Aorta (tissue), 5 donors: ENCODE data around the gene MED31. TPM values are rescaled to one million over a fixed set of nuclear protein-coding genes. Genes with fewer than 3 reads are reported as not detected.

Source experiments
- ATAC-seq: fragments of 200-7000 bp; cut with Tn5 transposase; one replicate; pipeline ENCODE4 v1.9.1; 2022; ENCODE audit warnings: moderate library complexity; ENCODE audit not compliant: low FRiP score
- DNase-seq, 2 donors: peaks; one replicate each; pipeline ENCODE4 v3.0.0-alpha.2; 2020
- H3K27ac ChIP-seq, 2 donors: one replicate each; pipeline ENCODE4 v1.5.1; 2013; ENCODE audit warnings: low read length in 2 of 2, mild to moderate bottlenecking in 2 of 2, moderate library complexity in 2 of 2, control low read depth in 1 of 2, inconsistent platforms in 1 of 2, low read depth in 1 of 2
- H3K27me3 ChIP-seq, 2 donors: one replicate each; pipeline ENCODE4 v1.6.1; 2013; ENCODE audit warnings: control low read depth in 1 of 2, low read length in 1 of 2, mild to moderate bottlenecking in 1 of 2, moderate library complexity in 1 of 2; ENCODE audit not compliant: insufficient read depth in 2 of 2, control insufficient read depth in 1 of 2
- H3K36me3 ChIP-seq, 2 donors: one replicate each; pipeline ENCODE4 v1.6.1; 2013; ENCODE audit warnings: control low read depth in 1 of 2, low read length in 1 of 2, mild to moderate bottlenecking in 1 of 2; ENCODE audit not compliant: insufficient read depth in 2 of 2, control insufficient read depth in 1 of 2
- H3K4me1 ChIP-seq, 2 donors: one replicate each; pipeline ENCODE4 v1.6.1; 2013; ENCODE audit warnings: low read length in 2 of 2, control low read depth in 1 of 2, mild to moderate bottlenecking in 1 of 2, moderate library complexity in 1 of 2; ENCODE audit not compliant: insufficient read depth in 2 of 2, control insufficient read depth in 1 of 2
- H3K4me3 ChIP-seq, 2 donors: one replicate each; pipeline ENCODE4 v1.5.1; 2013; ENCODE audit warnings: low read length in 2 of 2, control low read depth in 1 of 2, mild to moderate bottlenecking in 1 of 2
- H3K9me3 ChIP-seq: one replicate; pipeline ENCODE4 v1.6.1; 2013; ENCODE audit warnings: mild to moderate bottlenecking, low read length; ENCODE audit not compliant: control insufficient read depth
- WGBS, 2 donors: extraction: QIAGEN DNeasy Blood & Tissue Kit; methylation state at CpG; one replicate each; pipeline ENCODE4 v1.1.7; 2013; 5-methylcytosine and 5-hydroxymethylcytosine counted together
- intact Hi-C, 2 donors: fragments of 100-400 bp; cut with DNase I; formaldehyde crosslinking; loops; one replicate each; pipeline versions ENCODE4 v1.14.2 to v1.15.0; 2022
- polyA plus RNA-seq, 2 donors: library from polyadenylated mRNA; stranded (reverse); fragments of 200-250 nt; gene quantifications; one replicate each; pipeline ENCODE4 v1.2.3, GENCODE V29; 2013
- total RNA-seq, 2 donors: library from RNA; stranded (reverse); fragmentation: NEBNext Ultra II Directional; extraction: Animal tissue kit (Norgen Biotek cat#: 25700); gene quantifications; one replicate each; pipeline ENCODE4 v1.2.1, GENCODE V29; 2021
- donor health status: healthy with polysubstance abuse.
- donor health status: Bipolar disorder and iron deficiency.
- donor health status: DM: no; HTN: no; CAD: no.
- donor health status: DM: no; HTN: no; CAD: no.
- donor health status: DM: yes; HTN: yes; CAD: no.

The MED31 gene
- total and polyA plus RNA-seq, 4 donors: 8.4 to 15.2 (median 12.0) TPM

DNA sequence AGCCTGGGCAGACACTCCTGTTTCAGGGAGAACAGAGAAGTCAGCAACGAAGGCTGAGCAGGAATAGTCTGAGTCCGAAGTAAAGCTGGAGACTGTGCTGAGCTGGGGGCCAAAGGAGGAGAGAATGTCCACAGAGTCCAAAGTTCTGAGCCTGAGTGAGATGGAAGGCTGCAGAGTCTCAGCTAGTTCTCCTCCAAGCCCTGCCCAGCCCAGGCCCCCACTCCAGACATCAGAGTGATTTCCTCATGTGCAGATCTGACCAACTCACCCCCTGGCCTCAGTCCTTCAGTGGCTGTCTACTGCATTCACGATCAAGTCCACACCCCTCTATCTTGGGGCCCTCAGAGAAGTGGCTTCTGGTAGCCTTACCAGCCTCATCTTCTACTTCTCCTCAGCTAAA, 40.1 kb upstream of the MED31 start:
- ATAC-seq: no peak
- H3K4me3 ChIP-seq: no peak overlapping the region
- H3K9me3 ChIP-seq: no peaks in the 10 kb centered on the region
- intact Hi-C loops: no loop called here
- no peaks in the 10 kb centered on the region for H3K27me3 ChIP-seq
- no peaks in the 10 kb centered on the region for H3K4me1 ChIP-seq
- DNase-seq: no peak
- 76 to 77% methylated on average over 3 of the region's 3 CpGs for WGBS, 2 donors
- no peak overlapping the region for H3K27ac ChIP-seq
- no peaks in the 10 kb centered on the region for H3K36me3 ChIP-seq

DNA sequence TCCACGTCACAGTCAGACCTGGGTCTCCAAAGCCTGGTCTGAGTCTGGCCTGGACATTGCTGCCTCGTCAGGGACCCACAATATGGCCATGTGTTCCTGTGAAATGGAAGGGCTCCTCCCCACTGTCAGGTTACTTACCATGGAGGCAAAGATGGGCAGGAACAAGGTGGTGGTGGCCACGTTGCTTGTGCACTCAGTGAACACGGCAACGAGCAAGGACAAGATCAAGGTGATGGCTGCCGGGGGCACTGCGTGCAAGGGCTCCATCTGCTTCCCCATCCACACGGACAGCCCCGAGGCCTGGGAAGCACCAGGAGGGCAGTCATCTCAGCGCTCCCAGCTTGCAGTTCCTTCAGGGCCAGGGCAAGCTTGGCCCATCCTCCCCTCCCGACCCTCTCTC, 39.2 kb upstream of the MED31 start:
- H3K4me3 ChIP-seq: no peak overlapping the region
- ATAC-seq (no peak), DNase-seq (no peak)
- H3K27ac ChIP-seq: no peak overlapping the region
- WGBS, 2 donors: 80 to 82% methylated on average over 11 of the region's 11 CpGs
- intact Hi-C loops: no loop called here
- H3K9me3 ChIP-seq: no peaks in the 10 kb centered on the region
- no peaks in the 10 kb centered on the region for H3K36me3 ChIP-seq
- H3K27me3 ChIP-seq: no peaks in the 10 kb centered on the region
- no peaks in the 10 kb centered on the region for H3K4me1 ChIP-seq

DNA sequence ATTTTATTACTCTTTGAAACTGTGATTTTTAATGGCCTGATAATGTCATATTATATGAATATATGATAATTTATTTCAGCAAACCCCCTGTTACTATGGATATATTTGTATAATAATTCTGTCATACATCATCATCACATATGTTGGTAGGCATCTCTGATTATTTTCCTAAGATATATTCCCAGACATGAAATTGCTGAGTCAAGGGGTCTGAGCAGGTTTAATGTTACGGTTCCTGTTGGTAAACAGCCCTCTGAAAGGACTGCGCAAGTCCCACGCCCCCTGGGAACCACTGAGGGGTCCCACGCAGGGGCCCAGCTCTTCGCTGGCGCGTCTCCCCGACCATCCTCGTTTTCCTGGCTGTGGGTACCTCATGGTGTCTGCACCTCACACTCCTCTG, 37.5 kb upstream of the MED31 start:
- no peaks in the 10 kb centered on the region for H3K9me3 ChIP-seq
- H3K4me1 ChIP-seq: no peaks in the 10 kb centered on the region
- no peak overlapping the region for H3K27ac ChIP-seq
- DNase-seq: no peak
- ATAC-seq: no peak
- H3K27me3 ChIP-seq: no peaks in the 10 kb centered on the region
- no peaks in the 10 kb centered on the region for H3K36me3 ChIP-seq
- H3K4me3 ChIP-seq: no peak overlapping the region
- intact Hi-C loops: no loop called here
- 82 to 84% methylated on average over 9 of the region's 9 CpGs for WGBS, 2 donors

DNA sequence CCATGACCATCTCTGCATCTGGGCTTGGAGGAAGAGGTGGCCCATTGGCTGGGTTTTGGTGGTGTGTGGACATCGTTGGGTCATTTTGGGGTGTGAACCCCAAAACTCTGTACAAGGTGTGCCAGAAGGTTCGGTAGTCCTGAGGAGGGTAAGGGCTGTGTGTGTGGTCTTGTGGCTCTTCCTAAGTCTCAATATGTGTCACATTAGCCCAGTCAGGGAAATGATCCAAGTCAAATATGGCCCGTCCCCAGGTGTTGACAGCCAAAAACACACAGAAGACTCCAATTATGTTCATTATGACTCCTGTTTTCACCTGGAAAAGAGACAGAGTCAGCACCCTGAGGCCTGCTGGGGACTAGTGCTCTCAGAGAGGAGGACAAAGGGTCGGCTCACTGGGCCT, 34.6 kb upstream of the MED31 start:
- WGBS, 2 donors: 72 to 80% methylated on average over 4 of the region's 4 CpGs
- Histone ChIP-seq H3K9me3 (no peaks in the 10 kb centered on the region), H3K27ac (no peak overlapping the region), H3K4me3 (no peak overlapping the region), H3K36me3 (no peaks in the 10 kb centered on the region), H3K27me3 (no peaks in the 10 kb centered on the region), H3K4me1 (no peaks in the 10 kb centered on the region)
- intact Hi-C loops: no loop called here
- ATAC-seq (no peak), DNase-seq (no peak)

DNA sequence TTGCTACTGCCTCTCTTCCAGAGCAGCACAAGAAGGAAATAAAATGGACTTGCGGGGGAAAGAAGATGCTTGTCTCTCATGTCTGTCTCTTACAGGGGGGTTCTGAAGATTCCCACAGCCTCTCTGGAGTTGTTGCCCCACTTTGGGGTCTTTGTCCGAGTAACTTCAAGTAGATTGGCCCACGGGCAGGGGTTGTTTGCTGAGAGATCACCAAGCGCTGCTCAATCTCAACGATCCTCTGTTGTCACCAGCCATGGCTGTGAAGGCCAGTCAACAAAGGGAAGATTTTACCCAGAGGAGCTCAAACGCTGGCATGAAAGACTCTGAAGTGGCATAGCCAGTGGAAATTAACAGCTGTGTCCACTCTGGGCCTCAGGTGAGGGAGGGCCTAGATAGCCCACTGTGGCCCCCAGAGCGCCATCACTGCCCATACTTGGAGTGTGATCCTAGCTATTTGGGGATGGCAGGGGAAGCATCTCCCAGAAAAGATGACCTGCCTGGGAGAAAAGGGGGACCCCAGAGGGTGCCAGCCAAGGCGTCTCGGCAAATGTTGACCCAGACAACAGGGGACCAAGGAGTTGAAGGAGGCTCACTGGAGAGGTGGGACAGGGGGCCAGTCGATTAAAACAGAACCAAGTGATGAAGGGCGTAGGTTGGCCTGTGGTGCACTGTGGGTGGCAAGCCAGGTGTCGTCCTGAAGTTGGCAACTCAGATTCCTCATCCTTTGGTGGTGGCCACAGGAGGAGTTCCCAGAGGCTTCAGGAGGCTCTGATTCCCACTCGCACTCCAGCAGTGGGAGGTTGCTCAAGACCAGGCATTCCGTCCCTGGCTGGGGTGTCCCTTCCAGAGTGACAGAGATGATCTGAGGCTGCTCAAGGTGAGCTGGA, 33.7 kb upstream of the MED31 start:
- intact Hi-C loops: no loop called here
- Histone ChIP-seq H3K9me3 (no peaks in the 10 kb centered on the region), H3K4me1 (no peaks in the 10 kb centered on the region), H3K27ac (no peak overlapping the region), H3K4me3 (no peak overlapping the region), H3K27me3 (no peaks in the 10 kb centered on the region), H3K36me3 (no peaks in the 10 kb centered on the region)
- no peak for DNase-seq
- WGBS, 2 donors: 83 to 84% methylated on average over 14 of the region's 14 CpGs
- no peak for ATAC-seq

DNA sequence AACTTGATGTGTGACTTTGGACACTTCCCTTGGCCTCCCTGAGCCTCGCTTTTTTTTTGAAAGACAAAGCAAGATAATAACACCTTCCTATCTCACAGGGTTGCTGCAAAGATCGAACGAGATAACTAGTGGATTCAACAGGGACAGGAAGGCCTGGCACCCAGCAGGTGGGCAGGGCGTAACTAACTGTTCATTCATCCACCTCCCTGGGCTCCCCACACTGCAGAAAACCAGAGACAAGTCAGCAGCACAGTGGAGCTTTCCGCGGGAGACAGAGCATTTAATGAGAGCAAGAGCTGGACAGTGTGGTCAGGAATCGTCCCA, 33.0 kb upstream of the MED31 start:
- no peak overlapping the region for H3K4me3 ChIP-seq
- WGBS, 2 donors: 64 to 70% methylated on average over 7 of the region's 7 CpGs
- no peaks in the 10 kb centered on the region for H3K36me3 ChIP-seq
- DNase-seq (no peak), ATAC-seq (no peak)
- H3K4me1 ChIP-seq: no peaks in the 10 kb centered on the region
- no peak overlapping the region for H3K27ac ChIP-seq
- no peaks in the 10 kb centered on the region for H3K27me3 ChIP-seq
- intact Hi-C loops: no loop called here
- H3K9me3 ChIP-seq: no peaks in the 10 kb centered on the region

DNA sequence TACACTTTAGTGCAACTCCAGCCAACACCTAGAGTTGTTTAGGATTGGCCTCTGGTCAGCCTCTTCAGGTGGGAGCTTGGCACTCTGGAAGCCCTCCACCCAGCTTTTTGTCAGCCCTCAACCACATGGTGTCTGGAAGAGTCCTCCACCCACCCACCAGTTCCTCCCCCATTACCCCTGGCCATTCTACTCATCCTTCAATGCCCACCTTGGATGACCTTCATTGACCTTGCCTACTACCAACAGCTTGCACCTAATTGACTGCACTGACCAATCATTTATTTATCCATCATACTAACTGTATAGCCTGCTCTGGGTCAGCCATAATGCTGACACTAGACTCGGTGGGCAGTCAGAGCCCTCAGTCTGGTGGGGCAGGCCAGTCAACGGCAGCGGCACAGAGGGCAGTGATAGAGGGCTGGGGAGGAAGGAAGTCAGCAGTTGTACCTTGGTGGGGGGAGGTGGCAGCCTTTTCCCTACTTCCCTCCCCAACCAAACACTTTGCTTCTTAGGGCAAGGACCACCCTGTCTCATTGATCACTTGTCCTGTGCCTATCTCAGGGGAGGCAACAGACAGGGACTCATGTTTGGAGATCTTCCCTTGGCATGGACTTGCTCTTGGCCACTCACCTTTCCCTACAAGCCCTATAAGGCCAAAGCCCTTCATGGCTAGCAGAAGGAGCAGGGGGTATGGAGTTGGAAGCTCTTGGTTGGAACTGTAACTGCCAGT, 32.5 kb upstream of the MED31 start:
- H3K36me3 ChIP-seq: no peaks in the 10 kb centered on the region
- intact Hi-C loops: no loop called here
- no peaks in the 10 kb centered on the region for H3K27me3 ChIP-seq
- no peak for DNase-seq
- no peaks in the 10 kb centered on the region for H3K4me1 ChIP-seq
- no peak for ATAC-seq
- no peak overlapping the region for H3K4me3 ChIP-seq
- H3K27ac ChIP-seq: no peak overlapping the region
- 88 to 91% methylated on average over 3 of the region's 3 CpGs for WGBS, 2 donors
- no peaks in the 10 kb centered on the region for H3K9me3 ChIP-seq

DNA sequence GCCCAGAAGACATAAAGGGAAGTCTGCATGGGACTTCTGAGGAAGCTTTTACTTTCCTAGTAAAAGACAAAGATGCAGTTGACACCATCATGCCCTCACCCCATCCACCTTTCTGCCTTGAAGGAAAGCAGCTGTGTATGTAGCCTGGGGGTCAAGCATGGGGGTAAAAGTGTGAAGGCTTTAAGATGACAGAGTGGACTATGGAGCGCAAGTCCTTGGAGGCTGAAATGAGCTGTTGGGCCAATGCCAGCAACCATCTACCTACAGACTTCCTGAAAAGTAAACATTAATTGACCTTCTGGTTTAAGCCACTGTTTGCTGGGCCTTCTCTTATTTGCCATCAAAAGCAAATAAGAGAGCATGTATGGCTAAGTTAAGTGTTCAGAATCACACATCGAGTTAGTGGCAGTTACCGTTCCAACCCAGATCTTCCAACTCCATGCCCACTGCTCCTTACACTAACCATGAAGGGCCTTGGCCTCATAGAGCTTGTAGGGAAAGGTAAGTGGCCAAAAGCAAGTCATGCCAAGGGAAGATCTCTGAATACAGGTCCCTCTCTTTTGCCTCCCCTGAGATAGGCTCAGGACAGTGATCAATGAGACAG, 31.8 kb upstream of the MED31 start:
- WGBS, 2 donors: 90 to 93% methylated on average over 3 of the region's 3 CpGs
- H3K4me1 ChIP-seq: no peaks in the 10 kb centered on the region
- no peaks in the 10 kb centered on the region for H3K36me3 ChIP-seq
- H3K27ac ChIP-seq: no peak overlapping the region
- no peaks in the 10 kb centered on the region for H3K9me3 ChIP-seq
- DNase-seq (no peak), ATAC-seq (no peak)
- intact Hi-C loops: no loop called here
- no peaks in the 10 kb centered on the region for H3K27me3 ChIP-seq
- no peak overlapping the region for H3K4me3 ChIP-seq

DNA sequence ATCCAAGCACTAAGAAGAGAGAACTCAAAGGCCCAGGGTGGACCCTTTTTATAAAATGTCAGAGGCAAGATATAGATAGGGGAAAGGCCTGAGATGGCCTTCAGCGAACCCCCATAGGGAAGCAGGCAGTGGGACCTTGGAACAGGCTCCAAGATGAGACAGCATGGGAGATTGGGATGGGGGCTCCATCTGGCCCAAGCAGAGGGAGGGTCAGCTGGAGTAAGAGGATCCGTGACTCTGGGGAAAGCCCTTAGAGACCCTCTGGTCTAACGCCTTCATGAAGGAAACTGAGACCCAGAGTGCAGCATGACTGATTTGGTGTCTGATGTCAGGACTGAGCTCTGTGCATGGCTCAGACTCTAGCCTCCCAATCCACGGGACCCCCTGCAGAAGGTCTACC, 30.9 kb upstream of the MED31 start:
- no peak overlapping the region for H3K4me3 ChIP-seq
- no peaks in the 10 kb centered on the region for H3K9me3 ChIP-seq
- H3K27me3 ChIP-seq: no peaks in the 10 kb centered on the region
- ATAC-seq: no peak
- no peak overlapping the region for H3K27ac ChIP-seq
- no peaks in the 10 kb centered on the region for H3K4me1 ChIP-seq
- 77 to 84% methylated on average over 4 of the region's 4 CpGs for WGBS, 2 donors
- intact Hi-C loops: no loop called here
- no peaks in the 10 kb centered on the region for H3K36me3 ChIP-seq
- no peak for DNase-seq
